Ovary (tissue), 9 donors: ENCODE results near the gene CNTD1. TPM values are rescaled to one million over a fixed set of nuclear protein-coding genes. Genes with fewer than 3 reads are reported as not detected.
A peak's percentile ranks its signal among the peaks of the same experiment; 100 is the strongest.

Experiments used
- DNase-seq, 5 donors: peaks; one replicate each; pipeline ENCODE4 v3.0.0-alpha.2; 2019 to 2020
- H3K27ac ChIP-seq, 2 donors: fragments of 200-600 bp; one replicate each; pipeline versions ENCODE4 v1.5.1 to v1.8.0; 2019 to 2022
- H3K27me3 ChIP-seq: fragments of 200-600 bp; one replicate; pipeline ENCODE4 v1.8.0; 2022
- H3K36me3 ChIP-seq: fragments of 200-600 bp; sonication (generic); one replicate; pipeline ENCODE4 v1.5.1; 2019
- H3K4me1 ChIP-seq: one replicate; pipeline ENCODE4 v1.8.1; 2013; ENCODE audit warnings: mild to moderate bottlenecking, moderate library complexity; ENCODE audit not compliant: insufficient read depth
- H3K4me3 ChIP-seq: fragments of 200-600 bp; sonication (generic); one replicate; pipeline ENCODE4 v1.5.1; 2017
- H3K9me3 ChIP-seq, 2 donors: fragments of 200-600 bp in 1 of 2; sonication (generic) in 1 of 2; one replicate each; pipeline versions ENCODE4 v1.5.1 to v1.8.1; 2013 to 2019; ENCODE audit warnings: mild to moderate bottlenecking in 1 of 2, moderate library complexity in 1 of 2
- EP300 ChIP-seq: sonication (generic); formaldehyde crosslinking; IDR thresholded peaks from one replicate; pipeline ENCODE4 v1.6.1; 2017; ENCODE audit warnings: antibody characterized with exemption
- POLR2A ChIP-seq: fragments of 450-650 bp; IDR thresholded peaks from one replicate; pipeline ENCODE4 v1.6.1; 2017; ENCODE audit warnings: antibody characterized with exemption, mild to moderate bottlenecking, moderate library complexity
- WGBS, 3 donors: extraction: QIAGEN DNeasy Blood & Tissue Kit in 1 of 3; methylation state at CpG; one replicate each; pipeline versions ENCODE4 v1.1.5 to v1.1.7; 2013 to 2017; 5-methylcytosine and 5-hydroxymethylcytosine counted together
- intact Hi-C, 4 donors: fragments of 100-400 bp; cut with DNase I; formaldehyde crosslinking; loops; one replicate each; pipeline versions ENCODE4 v1.11.0 to v1.15.1; 2022 to 2023
- polyA plus RNA-seq, 2 donors: library from polyadenylated mRNA; stranded (reverse); fragments of 200-250 nt in 1 of 2; fragments of 350-450 nt in 1 of 2; fragmentation: Illumina TruSeq in 1 of 2; extraction: RNeasy Lipid Tissue Mini Kit (QIAGEN cat#74804) in 1 of 2; gene quantifications; one replicate each; pipeline ENCODE4 v1.2.3, GENCODE V29; 2013 to 2014
- total RNA-seq, 7 donors: library from RNA; depleted of rRNA in 2 of 7; stranded (reverse); fragments of >200 nt in 2 of 7; fragmentation: NEBNext Ultra II Directional in 3 of 7; extraction: Animal tissue kit (Norgen Biotek cat#: 25700) in 3 of 7; gene quantifications; one replicate each; pipeline versions ENCODE4 v1.1.0 to v1.2.4, GENCODE V29; 2016 to 2023
- TF ChIP-seq, protein P1 (sequence below), 3 donors: fragments of 450-650 bp in 2 of 3; fragments of 200-600 bp in 1 of 3; IDR thresholded peaks; one replicate each; pipeline versions ENCODE4 v1.5.1 to v1.8.0; 2016 to 2022; ENCODE audit warnings: antibody characterized with exemption in 3 of 3, mild to moderate bottlenecking in 1 of 3
- donor health status: DM: no; HTN: no; CAD: no; lungs with moderate emphysema.
- donor health status: DM: no; HTN: no; CAD: no.
- donor health status: Bipolar disorder and iron deficiency.
- donor health status: DM: yes; HTN: yes; CAD: no.
- donor health status: DM: no; HTN: no; CAD: no.
- donor health status: DM: yes; HTN: yes; CAD: no.

CNTD1 gene
- total and polyA plus RNA-seq, 9 donors, result 0.22 to 0.79 (median 0.33) TPM; not detected in 2

DNA sequence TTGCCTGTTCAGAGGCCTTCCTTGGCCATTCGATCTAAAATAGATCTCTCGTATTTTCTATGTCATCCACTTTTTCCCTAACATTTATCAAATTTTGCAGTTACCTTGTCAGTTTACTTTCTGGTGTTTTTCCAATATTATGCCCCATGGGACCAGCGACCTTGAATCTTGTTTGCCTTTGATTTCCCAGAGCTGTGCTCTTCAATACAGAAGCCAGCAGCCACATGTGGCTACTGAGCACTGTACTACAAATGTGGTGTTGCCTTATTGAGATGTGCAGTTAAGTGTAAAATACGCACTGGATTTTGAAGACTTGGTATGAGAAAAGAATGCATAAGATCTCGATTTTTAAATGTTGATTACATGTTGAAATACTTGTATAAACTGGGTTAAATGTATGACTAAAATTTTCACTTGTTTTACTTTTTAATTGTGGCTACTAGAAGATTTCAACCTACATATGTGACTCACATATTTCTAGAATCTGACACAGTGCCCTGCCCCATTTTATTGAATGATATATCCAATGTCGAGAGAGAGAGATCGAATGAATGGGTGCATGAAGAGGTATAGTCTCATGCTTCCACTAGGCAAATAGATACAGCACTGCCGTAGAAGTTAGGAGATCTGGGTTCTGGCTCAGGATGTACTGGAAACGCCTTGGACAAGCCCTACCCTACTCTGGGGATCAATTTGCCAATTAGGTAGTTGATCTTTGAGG, 33.7 kb downstream of the CNTD1 start:
- Histone ChIP-seq H3K27me3 (no peaks in the 10 kb centered on the region), H3K4me3 (peak overlapping the region; percentile 74), H3K4me1 (no peaks in the 10 kb centered on the region), H3K9me3 (no peaks in the 10 kb centered on the region), H3K36me3 (no peaks in the 10 kb centered on the region), H3K27ac (peak overlapping the region; percentile 56 to 82)
- no peak for DNase-seq
- WGBS, 3 donors, result 45 to 49% (median 48%) methylated on average over 9 of the region's 9 CpGs
- TF ChIP-seq EP300 (no peak), POLR2A (no peak)
- TF ChIP-seq, protein P1, sequence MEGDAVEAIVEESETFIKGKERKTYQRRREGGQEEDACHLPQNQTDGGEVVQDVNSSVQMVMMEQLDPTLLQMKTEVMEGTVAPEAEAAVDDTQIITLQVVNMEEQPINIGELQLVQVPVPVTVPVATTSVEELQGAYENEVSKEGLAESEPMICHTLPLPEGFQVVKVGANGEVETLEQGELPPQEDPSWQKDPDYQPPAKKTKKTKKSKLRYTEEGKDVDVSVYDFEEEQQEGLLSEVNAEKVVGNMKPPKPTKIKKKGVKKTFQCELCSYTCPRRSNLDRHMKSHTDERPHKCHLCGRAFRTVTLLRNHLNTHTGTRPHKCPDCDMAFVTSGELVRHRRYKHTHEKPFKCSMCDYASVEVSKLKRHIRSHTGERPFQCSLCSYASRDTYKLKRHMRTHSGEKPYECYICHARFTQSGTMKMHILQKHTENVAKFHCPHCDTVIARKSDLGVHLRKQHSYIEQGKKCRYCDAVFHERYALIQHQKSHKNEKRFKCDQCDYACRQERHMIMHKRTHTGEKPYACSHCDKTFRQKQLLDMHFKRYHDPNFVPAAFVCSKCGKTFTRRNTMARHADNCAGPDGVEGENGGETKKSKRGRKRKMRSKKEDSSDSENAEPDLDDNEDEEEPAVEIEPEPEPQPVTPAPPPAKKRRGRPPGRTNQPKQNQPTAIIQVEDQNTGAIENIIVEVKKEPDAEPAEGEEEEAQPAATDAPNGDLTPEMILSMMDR (IDR thresholded peaks at IDR 0.05), result no peak
- intact Hi-C loops, result no loop called here

DNA sequence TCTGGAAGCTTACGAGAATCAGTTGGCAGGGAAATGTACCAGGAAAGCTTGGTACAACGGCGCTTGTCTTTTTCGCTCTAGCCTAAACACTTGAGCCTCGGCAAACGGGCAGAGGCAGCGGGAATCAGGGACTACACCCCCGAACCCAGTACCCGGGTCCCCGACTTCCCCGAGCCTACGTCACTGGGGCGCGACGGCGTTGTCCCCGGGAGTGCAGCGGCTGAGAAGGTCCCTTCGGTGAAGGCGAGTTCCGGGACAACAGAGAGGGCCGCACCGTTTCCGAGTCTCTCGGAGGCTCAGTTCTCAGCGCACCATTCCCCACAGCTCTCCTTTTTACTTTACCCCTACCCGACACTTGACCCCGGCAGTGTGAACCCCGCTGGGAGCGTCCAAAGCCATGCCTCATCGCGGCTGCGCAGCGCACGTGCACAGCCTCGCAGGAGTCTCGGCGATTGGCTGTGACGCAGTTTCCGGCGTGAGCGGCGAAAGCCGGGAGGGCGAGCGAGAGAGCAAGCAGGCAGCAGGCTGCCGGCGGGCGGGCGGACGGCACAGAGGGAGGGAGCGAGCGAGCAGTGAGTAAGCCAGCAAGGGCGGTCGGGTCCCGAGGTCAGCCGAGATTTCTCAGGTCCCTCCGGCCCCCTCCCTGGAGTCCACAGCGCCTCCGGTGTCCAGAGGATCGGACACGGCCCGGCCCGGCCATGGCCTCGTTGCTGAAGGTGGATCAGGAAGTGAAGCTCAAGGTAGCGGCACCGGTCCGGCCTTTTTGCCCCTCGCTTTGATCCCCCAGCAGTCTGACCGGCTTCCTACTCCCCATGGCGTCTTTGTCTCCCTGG, 34.5 kb downstream of the CNTD1 start, which contains the start of gene PSME3:
Gene PSME3, plus strand, starts transcription at position 464 of the 833 bp plus-strand sequence. Its CDS starts 235 bp downstream, at position 699.
- TF ChIP-seq EP300 (no peak), POLR2A (peak; percentile 86)
- TF ChIP-seq, protein P1 (IDR thresholded peaks at IDR 0.05), result no peak
- H3K4me3 ChIP-seq, result peak within 1 kb of the TSS; percentile 74
- intact Hi-C loops, result no loop called here
- 0 to 1% (median 0%) methylated on average over 59 to 71 of the region's 71 CpGs for WGBS, 3 donors
- H3K36me3 ChIP-seq, result no peaks in the 10 kb centered on the region
- no peaks in the 10 kb centered on the region for H3K4me1 ChIP-seq
- H3K9me3 ChIP-seq, result no peaks in the 10 kb centered on the region
- H3K27ac ChIP-seq, result peak within 1 kb of the TSS; percentile 56 to 82
- H3K27me3 ChIP-seq, result no peaks in the 10 kb centered on the region
- DNase-seq, result peak; percentile 86 to 92 (median 89)

DNA sequence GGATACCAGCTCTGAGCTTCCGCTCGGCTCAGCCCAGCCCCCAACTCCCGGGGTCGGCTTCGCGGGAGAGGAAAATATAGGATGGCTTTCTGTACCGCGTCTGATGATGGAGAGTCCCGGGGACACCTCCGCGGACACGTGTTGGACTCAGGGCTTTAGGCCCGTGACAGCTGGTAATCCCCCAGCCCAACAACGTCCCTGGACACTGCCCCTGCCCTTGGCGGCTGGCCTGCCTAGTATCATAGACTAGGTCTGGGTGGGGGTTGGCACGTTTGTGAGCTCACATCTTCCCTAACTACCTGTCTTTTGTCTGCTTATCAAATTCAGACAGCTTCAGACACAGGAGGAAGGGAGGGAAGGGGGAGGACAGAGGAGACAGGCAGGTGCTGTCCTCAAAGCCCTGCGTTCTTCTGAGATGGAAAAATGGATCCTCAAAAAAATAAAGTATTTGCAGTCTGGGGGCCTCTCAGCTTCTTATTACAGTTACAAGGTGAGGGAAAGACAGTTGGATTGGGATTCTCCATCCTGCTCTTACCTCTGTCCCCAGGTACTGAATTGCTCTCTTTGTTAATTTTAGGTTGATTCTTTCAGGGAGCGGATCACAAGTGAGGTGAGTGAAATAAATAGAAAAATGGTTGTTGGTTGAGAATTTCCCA, 35.2 kb downstream of the CNTD1 start:
- Histone ChIP-seq H3K27me3 (no peaks in the 10 kb centered on the region), H3K4me1 (no peaks in the 10 kb centered on the region), H3K36me3 (no peaks in the 10 kb centered on the region), H3K9me3 (no peaks in the 10 kb centered on the region), H3K4me3 (peak overlapping the region; percentile 74), H3K27ac (peak overlapping the region; percentile 56 to 82)
- DNase-seq, result no peak
- no peak for TF ChIP-seq EP300
- TF ChIP-seq, protein P1 (IDR thresholded peaks at IDR 0.05), result no peak
- no peak for TF ChIP-seq POLR2A
- 5 to 7% (median 5%) methylated on average over 17 to 18 of the region's 18 CpGs for WGBS, 3 donors
- intact Hi-C loops, result no loop called here

DNA sequence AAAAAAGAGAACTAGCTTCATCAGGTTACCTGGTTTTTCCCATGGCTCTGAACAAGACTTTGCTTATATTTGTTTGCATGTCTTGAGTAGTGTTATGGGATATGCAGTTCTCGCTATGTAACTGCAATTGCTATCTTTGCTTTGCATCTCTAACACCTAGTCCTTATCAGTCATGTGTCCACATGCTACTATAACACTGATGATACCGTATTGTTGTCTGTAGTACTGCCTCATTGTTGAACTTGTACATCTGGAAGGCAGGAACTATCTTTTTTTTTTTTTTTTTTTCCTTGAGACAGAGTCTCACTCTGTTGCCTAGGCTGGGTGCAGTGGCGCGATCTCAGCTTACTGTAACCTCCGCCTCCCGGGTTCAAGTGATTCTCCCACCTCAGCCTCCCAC, 37.1 kb downstream of the CNTD1 start:
- Histone ChIP-seq H3K4me1 (no peaks in the 10 kb centered on the region), H3K27ac (no peak overlapping the region), H3K36me3 (no peaks in the 10 kb centered on the region), H3K4me3 (no peak overlapping the region), H3K9me3 (no peaks in the 10 kb centered on the region), H3K27me3 (no peaks in the 10 kb centered on the region)
- TF ChIP-seq, protein P1 (IDR thresholded peaks at IDR 0.05), result no peak
- TF ChIP-seq EP300 (no peak), POLR2A (no peak)
- 92 to 95% (median 94%) methylated on average over 6 of the region's 6 CpGs for WGBS, 3 donors
- intact Hi-C loops, result no loop called here
- no peak for DNase-seq
